Vagina (tissue), 2 donors: ENCODE results near the gene TRIP13. TPM values are rescaled to one million over a fixed set of nuclear protein-coding genes. Genes with fewer than 3 reads are reported as not detected.

ENCODE experiments used
- DNase-seq, 2 donors: peaks; one replicate each; pipeline ENCODE4 v3.0.0-alpha.2; 2017; ENCODE audit errors: extremely low spot score in 2 of 2
- H3K27ac ChIP-seq: fragments of 200-600 bp; sonication (generic); one replicate; pipeline ENCODE4 v1.5.1; 2019
- H3K27me3 ChIP-seq: fragments of 200-600 bp; sonication (generic); one replicate; pipeline ENCODE4 v1.5.1; 2019
- H3K36me3 ChIP-seq, 2 donors: fragments of 200-600 bp; sonication (generic); one replicate each; pipeline ENCODE4 v1.5.1; 2017 to 2019
- H3K4me1 ChIP-seq: fragments of 200-600 bp; sonication (generic); one replicate; pipeline ENCODE4 v1.5.1; 2019
- H3K4me3 ChIP-seq, 2 donors: fragments of 200-600 bp; sonication (generic); 1 replicate in 1 of 2; 2 replicates in 1 of 2; pipeline ENCODE4 v1.5.1; 2016 to 2019
- H3K9me3 ChIP-seq: fragments of 200-600 bp; sonication (generic); one replicate; pipeline ENCODE4 v1.5.1; 2019
- CTCF ChIP-seq, 3 experiments: fragments of 450-650 bp in 2 of 3; fragments of 200-600 bp in 1 of 3; sonication (generic) in 1 of 3; IDR thresholded peaks; one replicate each; pipeline ENCODE4 v1.5.1; 2017 to 2019; ENCODE audit warnings: antibody characterized with exemption in 3 of 3, mild to moderate bottlenecking in 2 of 3, moderate library complexity in 2 of 3
- POLR2A ChIP-seq, 2 donors: fragments of 450-650 bp; IDR thresholded peaks; one replicate each; pipeline ENCODE4 v1.6.1; 2017; ENCODE audit warnings: antibody characterized with exemption in 2 of 2, mild to moderate bottlenecking in 2 of 2, moderate library complexity in 2 of 2
- POLR2AphosphoS5 ChIP-seq, 2 donors: sonication (generic); formaldehyde crosslinking; IDR thresholded peaks; one replicate each; pipeline ENCODE4 v1.9.0; 2017; ENCODE audit warnings: antibody characterized with exemption in 2 of 2, mild to moderate bottlenecking in 2 of 2, low read depth in 1 of 2; ENCODE audit not compliant: insufficient read depth in 1 of 2
- intact Hi-C: fragments of 100-400 bp; cut with DNase I; formaldehyde crosslinking; loops from one replicate; pipeline ENCODE4 v1.15.1; 2023
- total RNA-seq: library from RNA; depleted of rRNA; stranded (reverse); fragments of >200 nt; gene quantifications from one replicate; pipeline ENCODE4 v1.2.3, GENCODE V29; 2016

The TRIP13 gene
- total RNA-seq, 1 donor from 2014 or later, result 3.7 TPM

DNA sequence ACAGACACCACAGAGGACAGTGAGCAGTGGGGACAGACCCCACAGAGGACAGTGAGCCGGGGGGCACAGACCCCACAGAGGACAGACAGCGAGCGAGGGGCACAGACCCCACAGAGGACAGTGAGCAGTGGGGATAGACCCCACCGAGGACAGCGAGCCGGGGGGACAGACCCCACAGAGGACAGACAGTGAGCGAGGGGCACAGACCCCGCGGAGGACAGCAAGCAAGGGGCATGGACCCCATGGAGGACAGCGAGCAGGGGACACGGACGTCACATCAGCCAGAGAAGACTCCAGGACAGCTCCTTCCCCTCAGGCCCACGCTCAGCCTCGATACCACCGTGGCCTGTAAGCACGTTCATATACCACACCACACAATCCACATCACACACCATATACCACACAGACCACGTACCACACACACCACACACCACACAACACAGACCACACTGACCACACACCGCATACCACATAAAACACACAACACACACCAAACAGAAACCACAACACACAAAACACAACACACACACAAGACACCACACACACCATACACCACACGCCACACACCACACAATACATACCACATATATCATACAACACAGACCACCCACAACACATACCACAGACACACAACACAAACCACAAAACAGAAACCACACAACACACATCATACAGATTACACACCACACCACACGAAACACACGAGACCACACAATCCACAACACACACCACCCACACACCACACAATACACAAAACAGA lies 36.7 kb upstream of the TRIP13 start:
- H3K27me3 ChIP-seq, result no peaks in the 10 kb centered on the region
- TF ChIP-seq POLR2AphosphoS5 (IDR thresholded peaks at IDR 0.05; ENCODE audit: insufficient read depth in 1 of 2, low read depth in 1 of 2) (no peak), CTCF (IDR thresholded peaks at IDR 0.05) (no peak), POLR2A (IDR thresholded peaks at IDR 0.05) (no peak)
- H3K4me1 ChIP-seq, result no peaks in the 10 kb centered on the region
- no peak overlapping the region for H3K4me3 ChIP-seq
- H3K36me3 ChIP-seq, result no peaks in the 10 kb centered on the region
- no peak overlapping the region for H3K27ac ChIP-seq
- no peak for DNase-seq
- intact Hi-C loops, result no loop called here
- H3K9me3 ChIP-seq, result no peaks in the 10 kb centered on the region

DNA sequence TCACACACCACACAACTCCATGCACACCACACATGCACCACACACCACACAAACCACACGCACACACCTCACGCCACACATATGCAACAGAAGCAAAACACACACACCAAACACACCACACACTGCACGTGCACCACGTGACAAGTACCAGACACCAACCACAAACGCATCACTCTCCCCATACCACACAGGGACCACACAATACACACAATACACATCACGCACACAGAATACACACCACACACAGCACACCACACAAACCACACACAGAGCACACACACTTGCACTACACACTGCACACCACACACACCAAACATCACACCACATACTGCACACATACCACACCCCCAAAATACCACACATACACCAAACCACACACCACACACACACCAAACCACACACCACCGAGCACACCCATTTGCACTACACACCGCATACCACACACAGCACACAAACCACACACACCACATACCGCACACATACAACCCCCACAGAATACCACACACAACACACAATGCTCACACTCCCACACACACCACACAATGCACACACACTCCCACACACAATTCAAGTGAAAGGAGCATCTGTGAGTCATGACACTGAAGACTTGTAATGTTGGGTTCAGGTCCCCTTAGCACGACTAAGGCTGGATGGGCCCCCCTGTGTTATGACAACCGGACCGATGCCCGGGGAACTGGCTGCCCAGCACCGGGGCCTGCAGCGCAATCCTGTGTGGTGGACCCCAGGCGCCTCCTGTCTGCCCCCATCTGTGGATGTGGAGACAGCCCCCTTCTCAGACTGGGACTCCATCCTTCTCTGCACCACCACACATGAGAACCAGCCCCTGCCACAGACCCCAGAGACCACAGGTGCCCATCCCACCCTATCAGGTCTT lies 35.9 kb upstream of the TRIP13 start:
- no peaks in the 10 kb centered on the region for H3K36me3 ChIP-seq
- no peaks in the 10 kb centered on the region for H3K9me3 ChIP-seq
- no peak overlapping the region for H3K4me3 ChIP-seq
- H3K27ac ChIP-seq, result no peak overlapping the region
- H3K4me1 ChIP-seq, result no peaks in the 10 kb centered on the region
- intact Hi-C loops, result no loop called here
- H3K27me3 ChIP-seq, result no peaks in the 10 kb centered on the region
- TF ChIP-seq POLR2A (IDR thresholded peaks at IDR 0.05), result no peak
- TF ChIP-seq POLR2AphosphoS5 (IDR thresholded peaks at IDR 0.05; ENCODE audit: insufficient read depth in 1 of 2, low read depth in 1 of 2), result no peak
- no peak for TF ChIP-seq CTCF (IDR thresholded peaks at IDR 0.05)
- no peak for DNase-seq

DNA sequence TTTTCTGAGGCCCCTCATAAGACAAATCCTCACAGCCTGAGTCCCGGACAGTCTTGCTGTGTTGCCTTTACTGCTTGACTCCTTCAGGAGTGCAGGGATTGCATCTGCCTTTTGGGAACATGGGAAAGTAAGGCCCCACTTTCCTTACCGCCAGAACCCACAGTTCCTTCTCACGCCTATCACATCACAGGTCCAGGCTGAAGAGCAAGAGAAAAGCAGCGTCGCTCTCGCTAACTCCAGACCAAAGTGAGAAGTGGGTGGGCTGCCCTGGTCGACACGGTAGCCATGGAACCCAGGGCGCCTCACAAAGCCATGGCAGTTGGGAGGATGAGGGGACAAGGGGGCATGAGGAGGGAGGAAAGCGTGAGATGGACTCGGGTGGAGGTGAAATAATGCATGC lies 34.0 kb upstream of the TRIP13 start:
- Histone ChIP-seq H3K27ac (no peak overlapping the region), H3K9me3 (no peaks in the 10 kb centered on the region), H3K4me3 (no peak overlapping the region), H3K4me1 (no peaks in the 10 kb centered on the region), H3K27me3 (no peaks in the 10 kb centered on the region), H3K36me3 (peaks cover 0 to 10% of the 10 kb centered on the region in 2 donors)
- no peak for DNase-seq
- TF ChIP-seq CTCF (IDR thresholded peaks at IDR 0.05), result no peak
- no peak for TF ChIP-seq POLR2A (IDR thresholded peaks at IDR 0.05)
- no peak for TF ChIP-seq POLR2AphosphoS5 (IDR thresholded peaks at IDR 0.05; ENCODE audit: insufficient read depth in 1 of 2, low read depth in 1 of 2)
- intact Hi-C loops, result no loop called here

DNA sequence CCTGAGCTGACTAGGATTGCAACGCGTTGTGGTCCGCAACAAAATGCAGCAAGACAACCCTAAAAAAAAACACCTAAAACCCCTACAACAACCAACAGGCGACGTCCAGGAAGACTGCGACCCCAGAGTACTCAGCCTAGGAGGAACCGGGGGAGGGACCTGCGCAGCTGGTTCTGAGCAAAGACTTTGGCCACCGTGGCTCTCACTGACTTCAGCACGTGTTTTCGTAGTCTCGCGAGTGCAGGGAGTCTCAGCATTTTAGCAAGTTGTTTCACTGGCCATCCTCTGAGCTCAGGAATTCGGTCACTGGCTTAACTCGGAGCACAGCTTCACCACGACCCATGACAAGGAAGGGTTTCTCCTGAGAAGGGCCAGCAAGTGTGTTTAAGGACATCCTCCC lies 33.3 kb upstream of the TRIP13 start:
- no peak for DNase-seq
- no peak for TF ChIP-seq CTCF (IDR thresholded peaks at IDR 0.05)
- no peak for TF ChIP-seq POLR2A (IDR thresholded peaks at IDR 0.05)
- TF ChIP-seq POLR2AphosphoS5 (IDR thresholded peaks at IDR 0.05; ENCODE audit: insufficient read depth in 1 of 2, low read depth in 1 of 2), result no peak

More for the DNA sequence above, 33.3 kb upstream of the TRIP13 start:
- peaks cover 0 to 15% of the 10 kb centered on the region in 2 donors for H3K36me3 ChIP-seq
- H3K4me1 ChIP-seq, result peaks cover 6% of the 10 kb centered on the region
- H3K27me3 ChIP-seq, result no peaks in the 10 kb centered on the region
- H3K4me3 ChIP-seq, result no peak overlapping the region
- no peaks in the 10 kb centered on the region for H3K9me3 ChIP-seq
- intact Hi-C loops, result no loop called here
- no peak overlapping the region for H3K27ac ChIP-seq
